ENCODE measurements around the gene GPR173.

GPR173 gene

GRCh38 chrX:53048169-53049126 is at the start of gene GPR173:
Gene GPR173 (plus strand): TSS chrX:53048789. CDS start chrX:53076622, 27,833 bp downstream.
- POLR2A ChIA-PET: no interaction called here
- TF ChIP-seq TARDBP (IDR thresholded peaks at IDR 0.05) (no peak), SUZ12 (IDR thresholded peaks at IDR 0.05) (no peak)
- CTCF ChIA-PET: no interaction called here
- no peak for DNase-seq (ENCODE audit: extremely low spot score)

- POLR2A ChIA-PET: no interaction called here
- CTCF ChIA-PET: no interaction called here
- DNase-seq (ENCODE audit: extremely low spot score): no peak
- TF ChIP-seq FOXA1 (IDR thresholded peaks at IDR 0.05) (no peak), ELF4 (IDR thresholded peaks at IDR 0.05) (no peak)
Measured at GRCh38 chrX:53000447-53001135, 48.0 kb upstream of the GPR173 start.

GRCh38 chrX:53001958-53002357 is 46.6 kb upstream of the GPR173 start:
- CTCF ChIA-PET: no interaction called here
- DNase-seq (ENCODE audit: extremely low spot score): no peak
- POLR2A ChIA-PET: interaction anchor here (0.7 kb wide), 1 partner anchor 592 kb away, joined by 3 read pairs; no protein-coding TSS in a partner anchor
- TF ChIP-seq NFRKB (IDR thresholded peaks at IDR 0.05) (no peak), ELF4 (IDR thresholded peaks at IDR 0.05) (no peak), L3MBTL2 (conservative IDR thresholded peaks at IDR 0.05) (no peak), FOXM1 (IDR thresholded peaks at IDR 0.05; ENCODE audit: borderline replicate concordance) (no peak), SUZ12 (IDR thresholded peaks at IDR 0.05) (no peak), CTBP1 (IDR thresholded peaks at IDR 0.05; ENCODE audit: borderline replicate concordance) (no peak), FOXA1 (IDR thresholded peaks at IDR 0.05) (no peak), ZNF384 (IDR thresholded peaks at IDR 0.05) (no peak), TARDBP (IDR thresholded peaks at IDR 0.05) (no peak), FOXK2 (IDR thresholded peaks at IDR 0.05) (no peak), LEF1 (IDR thresholded peaks at IDR 0.05; ENCODE audit: borderline replicate concordance) (no peak), PKNOX1 (IDR thresholded peaks at IDR 0.05) (no peak), HDGF (IDR thresholded peaks at IDR 0.05; ENCODE audit: borderline replicate concordance) (no peak), SP1 (IDR thresholded peaks at IDR 0.05) (no peak), BHLHE40 (IDR thresholded peaks at IDR 0.05; ENCODE audit: borderline replicate concordance) (no peak)

GRCh38 chrX:53003111-53003510 is 45.5 kb upstream of the GPR173 start:
- no peak for DNase-seq (ENCODE audit: extremely low spot score)
- no peak for TF ChIP-seq ELF4 (IDR thresholded peaks at IDR 0.05)
- no peak for TF ChIP-seq ZNF384 (IDR thresholded peaks at IDR 0.05)
- no peak for TF ChIP-seq NFRKB (IDR thresholded peaks at IDR 0.05)
- TF ChIP-seq BHLHE40 (IDR thresholded peaks at IDR 0.05; ENCODE audit: borderline replicate concordance): no peak
- no peak for TF ChIP-seq TARDBP (IDR thresholded peaks at IDR 0.05)
- TF ChIP-seq FOXA1 (IDR thresholded peaks at IDR 0.05): no peak
- no peak for TF ChIP-seq CTBP1 (IDR thresholded peaks at IDR 0.05; ENCODE audit: borderline replicate concordance)
- no peak for TF ChIP-seq L3MBTL2 (conservative IDR thresholded peaks at IDR 0.05)
- TF ChIP-seq FOXK2 (IDR thresholded peaks at IDR 0.05): no peak
- TF ChIP-seq LEF1 (IDR thresholded peaks at IDR 0.05; ENCODE audit: borderline replicate concordance): no peak
- TF ChIP-seq SP1 (IDR thresholded peaks at IDR 0.05): no peak
- TF ChIP-seq HDGF (IDR thresholded peaks at IDR 0.05; ENCODE audit: borderline replicate concordance): no peak
- TF ChIP-seq SUZ12 (IDR thresholded peaks at IDR 0.05): no peak
- no peak for TF ChIP-seq ARNT (IDR thresholded peaks at IDR 0.05)
- TF ChIP-seq FOXM1 (IDR thresholded peaks at IDR 0.05; ENCODE audit: borderline replicate concordance): no peak
- TF ChIP-seq PKNOX1 (IDR thresholded peaks at IDR 0.05): no peak
- CTCF ChIA-PET: no interaction called here
- POLR2A ChIA-PET: interaction anchor here (2.5 kb wide), 1 partner anchor 8 kb away, joined by 18 read pairs; no protein-coding TSS in a partner anchor

GRCh38 chrX:53004038-53004437 is 44.6 kb upstream of the GPR173 start:
- POLR2A ChIA-PET: interaction anchor here (2.5 kb wide), 1 partner anchor 9 kb away, joined by 18 read pairs; no protein-coding TSS in a partner anchor
- TF ChIP-seq NFRKB (IDR thresholded peaks at IDR 0.05) (no peak), SUZ12 (IDR thresholded peaks at IDR 0.05) (no peak), LEF1 (IDR thresholded peaks at IDR 0.05; ENCODE audit: borderline replicate concordance) (no peak), CTBP1 (IDR thresholded peaks at IDR 0.05; ENCODE audit: borderline replicate concordance) (no peak), FOXM1 (IDR thresholded peaks at IDR 0.05; ENCODE audit: borderline replicate concordance) (no peak), ZNF384 (IDR thresholded peaks at IDR 0.05) (no peak), TARDBP (IDR thresholded peaks at IDR 0.05) (no peak), PKNOX1 (IDR thresholded peaks at IDR 0.05) (no peak), L3MBTL2 (conservative IDR thresholded peaks at IDR 0.05) (no peak), FOXA1 (IDR thresholded peaks at IDR 0.05) (no peak), ELF4 (IDR thresholded peaks at IDR 0.05) (no peak), BHLHE40 (IDR thresholded peaks at IDR 0.05; ENCODE audit: borderline replicate concordance) (no peak), SP1 (IDR thresholded peaks at IDR 0.05) (no peak), FOXK2 (IDR thresholded peaks at IDR 0.05) (no peak), ARNT (IDR thresholded peaks at IDR 0.05) (no peak), HDGF (IDR thresholded peaks at IDR 0.05; ENCODE audit: borderline replicate concordance) (no peak)
- DNase-seq (ENCODE audit: extremely low spot score): no peak
- CTCF ChIA-PET: interaction anchor here (1.1 kb wide), 1 partner anchor 9 kb away, joined by 4 read pairs; no protein-coding TSS in a partner anchor
